HCT116 (cell line): ENCODE results near the gene STARD8. TPM values are rescaled to one million over a fixed set of nuclear protein-coding genes. Genes with fewer than 3 reads are reported as not detected.

Source experiments
- ATAC-seq: fragments of 200-7000 bp; cut with Tn5 transposase; 2 replicates; pipeline ENCODE4 v1.9.1; 2020; ENCODE audit warnings: mild to moderate bottlenecking, moderate library complexity
- BruUV-seq: library from RNA; stranded (reverse); fragments of 400-500 nt; replicated peaks from 2 replicates; lab custom pipeline; 2021; lab: Mats Ljungman, UMichigan
- CTCF ChIA-PET: fragments of 300-600 bp; sonication (Branson Sonifier 250); formaldehyde crosslinking; loops from one replicate; lab custom pipeline; 2021; ENCODE audit warnings: antibody characterized with exemption; lab: Charles Lee
- POLR2A ChIA-PET: fragments of 300-600, 350-600 bp; sonication (Branson Sonifier 250); formaldehyde crosslinking; loops from one replicate; lab custom pipeline; 2021; ENCODE audit warnings: antibody characterized with exemption; lab: Charles Lee
- RAD21 ChIA-PET, 2 experiments: fragments of 300-600 bp; sonication (Branson Sonifier 250); formaldehyde crosslinking; loops; one replicate each; lab custom pipeline; 2023; ENCODE audit warnings: low total read pairs in 2 of 2; ENCODE audit not compliant: uncharacterized antibody in 2 of 2, unreplicated experiment in 2 of 2, low non-redundant PET in 1 of 2; lab: Charles Lee
- DNase-seq: peaks from one replicate; pipeline ENCODE4 v3.0.0-alpha.2; 2010; ENCODE audit warnings: low read depth, low spot score
- H2AFZ ChIP-seq: fragments of 200-600 bp; shearing (Covaris generic), sonication (generic); 2 replicates; pipeline ENCODE4 v1.6.1; 2017; ENCODE audit warnings: low read depth, mixed run types, mixed read lengths, antibody characterized with exemption, low read length; ENCODE audit not compliant: poor library complexity, severe bottlenecking
- H3K27ac ChIP-seq: 2 replicates; pipeline ENCODE4 v1.5.1; 2012; ENCODE audit warnings: low read depth, low read length
- H3K27me3 ChIP-seq: fragments of 200-600 bp; sonication (generic); 2 replicates; pipeline ENCODE4 v1.6.1; 2016; ENCODE audit warnings: mixed run types, low read length, mixed read lengths; ENCODE audit not compliant: insufficient read depth
- H3K36me3 ChIP-seq, 2 experiments: fragments of 200-500 bp in 1 of 2; fragments of 200-600 bp in 1 of 2; sonication (Bioruptor generic) in 1 of 2; sonication (generic) in 1 of 2; 2 replicates each; pipeline versions ENCODE4 v1.5.1 to v1.6.1; 2014 to 2016; ENCODE audit warnings: low read length in 2 of 2, inconsistent platforms in 1 of 2, mixed read lengths in 1 of 2, mixed run types in 1 of 2; ENCODE audit not compliant: insufficient read depth in 2 of 2, control insufficient read depth in 1 of 2
- H3K4me1 ChIP-seq, 2 experiments: fragments of 200-600 bp in 1 of 2; sonication (generic) in 1 of 2; 2 replicates each; pipeline versions ENCODE4 v1.5.1 to v1.6.1; 2012 to 2017; ENCODE audit warnings: low read length in 2 of 2, inconsistent platforms in 1 of 2, mild to moderate bottlenecking in 1 of 2, mixed read lengths in 1 of 2, mixed run types in 1 of 2, moderate library complexity in 1 of 2; ENCODE audit not compliant: insufficient read depth in 2 of 2, control insufficient read depth in 1 of 2
- H3K4me2 ChIP-seq: fragments of 200-600 bp; sonication (generic); 2 replicates; pipeline ENCODE4 v1.6.1; 2017; ENCODE audit warnings: mixed run types, low read length, mixed read lengths
- H3K4me3 ChIP-seq, 2 experiments: fragments of 200-600 bp in 1 of 2; sonication (generic) in 1 of 2; replicated peaks in 1 of 2; 2 replicates each; pipeline ENCODE4 v1.5.1; 2011 to 2016; ENCODE audit warnings: low read length in 2 of 2, control low read depth in 1 of 2, low read depth in 1 of 2, mild to moderate bottlenecking in 1 of 2, mixed read lengths in 1 of 2, mixed run types in 1 of 2
- H3K79me2 ChIP-seq: fragments of 200-600 bp; sonication (generic); 2 replicates; pipeline ENCODE4 v1.6.1; 2017; ENCODE audit warnings: mild to moderate bottlenecking, mixed run types, low read length, moderate library complexity, mixed read lengths; ENCODE audit not compliant: insufficient read depth
- H3K9ac ChIP-seq: fragments of 200-600 bp; sonication (generic); 2 replicates; pipeline ENCODE4 v1.6.1; 2016; ENCODE audit warnings: low read length, mixed read lengths
- H3K9me2 ChIP-seq: fragments of 200-600 bp; sonication (generic), shearing (Covaris generic); 2 replicates; pipeline ENCODE4 v1.6.1; 2017; ENCODE audit warnings: mixed run types, mild to moderate bottlenecking, moderate library complexity; ENCODE audit not compliant: insufficient read depth
- H3K9me3 ChIP-seq, 2 experiments: fragments of 200-500 bp in 1 of 2; fragments of 200-600 bp in 1 of 2; sonication (Bioruptor generic) in 1 of 2; sonication (generic) in 1 of 2; 2 replicates each; pipeline ENCODE4 v1.6.1; 2014 to 2017; ENCODE audit warnings: low read length in 2 of 2, mixed read lengths in 2 of 2, inconsistent platforms in 1 of 2, low read depth in 1 of 2, mild to moderate bottlenecking in 1 of 2, mixed run types in 1 of 2, moderate library complexity in 1 of 2; ENCODE audit not compliant: control insufficient read depth in 1 of 2, insufficient read depth in 1 of 2
- H4K20me1 ChIP-seq: fragments of 200-600 bp; sonication (generic), shearing (Covaris generic); 2 replicates; pipeline ENCODE4 v1.6.1; 2017; ENCODE audit warnings: mixed run types, mild to moderate bottlenecking, moderate library complexity; ENCODE audit not compliant: insufficient read depth
- EGR1 ChIP-seq: IDR thresholded peaks from 2 replicates; pipeline ENCODE4 v1.6.1; 2012; ENCODE audit warnings: low read depth
- EZH2 ChIP-seq: fragments of 200-600 bp; sonication (generic); IDR thresholded peaks from 2 replicates; pipeline ENCODE4 v1.6.1; 2017; ENCODE audit warnings: antibody characterized with exemption, mixed run types
- FOSL1 ChIP-seq: IDR thresholded peaks from 2 replicates; pipeline ENCODE4 v1.6.1; 2012; ENCODE audit warnings: low read depth
- POLR2A ChIP-seq: IDR thresholded peaks from 2 replicates; pipeline ENCODE4 v1.7.0; 2011; ENCODE audit warnings: borderline replicate concordance; ENCODE audit not compliant: insufficient read depth, insufficient read length; ENCODE audit errors: extremely low read depth
- POLR2AphosphoS5 ChIP-seq: IDR thresholded peaks from 2 replicates; pipeline ENCODE4 v1.6.1; 2011; ENCODE audit warnings: mild to moderate bottlenecking, low read depth, low read length, moderate library complexity
- RAD21 ChIP-seq: IDR thresholded peaks from 2 replicates; pipeline ENCODE4 v1.6.1; 2012; ENCODE audit warnings: low read depth, mild to moderate bottlenecking
- SIN3A ChIP-seq: IDR thresholded peaks from 2 replicates; pipeline ENCODE4 v1.6.1; 2012; ENCODE audit warnings: low read depth
- SRF ChIP-seq: IDR thresholded peaks from 2 replicates; pipeline ENCODE4 v1.6.1; 2012; ENCODE audit warnings: low read depth
- YY1 ChIP-seq: IDR thresholded peaks from 2 replicates; pipeline ENCODE4 v1.6.1; 2011; ENCODE audit warnings: low read length, low read depth, moderate library complexity, mild to moderate bottlenecking; ENCODE audit not compliant: insufficient replicate concordance; ENCODE audit errors: extremely low read depth
- ZFX ChIP-seq: fragments of 450-650 bp; IDR thresholded peaks from 2 replicates; pipeline ENCODE4 v1.6.1; 2017
- ZNF274 ChIP-seq: fragments of 200-500 bp; sonication (Bioruptor generic); IDR thresholded peaks from 2 replicates; pipeline ENCODE4 v1.6.1; 2014; ENCODE audit warnings: mild to moderate bottlenecking, low read depth, low read length, inconsistent platforms
- intact Hi-C: fragments of 100-400 bp; cut with micrococcal nuclease; formaldehyde crosslinking; loops from 2 replicates; pipeline ENCODE4 v1.10.0; 2022
- total RNA-seq: library from RNA; stranded (reverse); gene quantifications from one replicate; pipeline ENCODE4 v1.2.1, GENCODE V29; 2021; ENCODE audit not compliant: unreplicated experiment
- TF ChIP-seq, protein P1 (sequence below): IDR thresholded peaks from 2 replicates; pipeline ENCODE4 v1.6.1; 2012
- TF ChIP-seq, protein P2 (sequence below): IDR thresholded peaks from 2 replicates; pipeline ENCODE4 v1.6.1; 2011; ENCODE audit warnings: mild to moderate bottlenecking, low read length, moderate library complexity; ENCODE audit not compliant: insufficient replicate concordance; ENCODE audit errors: extremely low read depth
- TF ChIP-seq, protein P3 (sequence below), 3 experiments: fragments of 200-600 bp in 1 of 3; sonication (generic) in 1 of 3; IDR thresholded peaks in 2 of 3; conservative IDR thresholded peaks in 1 of 3; 2 replicates each; pipeline ENCODE4 v1.5.1; 2012 to 2017; ENCODE audit warnings: low read depth in 2 of 3, low read length in 2 of 3, antibody characterized with exemption in 1 of 3, borderline replicate concordance in 1 of 3, control low read depth in 1 of 3, mild to moderate bottlenecking in 1 of 3, mixed read lengths in 1 of 3, mixed run types in 1 of 3, moderate library complexity in 1 of 3; ENCODE audit not compliant: insufficient read depth in 1 of 3

The STARD8 gene
- total RNA-seq, 1 experiment from 2014 or later = 5.4 TPM

DNA sequence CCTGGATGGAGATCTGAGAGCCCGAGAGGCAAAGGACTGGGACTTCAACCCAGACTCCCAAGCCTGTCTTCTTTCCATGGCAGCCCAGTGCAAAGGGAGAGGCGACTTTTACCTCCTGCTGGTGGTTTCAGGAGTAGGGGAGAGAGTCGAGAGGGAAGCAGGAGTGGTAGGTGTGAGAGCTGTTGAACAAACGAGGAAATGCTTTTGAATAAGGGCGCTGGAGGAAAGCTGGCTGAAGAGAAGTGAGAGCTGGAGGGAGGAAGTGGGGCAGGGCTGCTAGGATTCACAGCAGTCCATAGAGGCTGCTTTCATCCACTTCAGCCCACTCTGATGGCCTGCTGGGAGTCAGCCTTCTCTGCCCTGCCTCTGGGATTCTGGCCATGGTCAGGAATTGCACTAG lies 99.5 kb downstream of the STARD8 start:
- no peak overlapping the region for H3K27ac ChIP-seq
- no peak for TF ChIP-seq RAD21
- TF ChIP-seq ZNF274 = no peak
- TF ChIP-seq YY1 = no peak
- no peak for TF ChIP-seq POLR2A
- no peak for TF ChIP-seq EGR1
- no peak for TF ChIP-seq EZH2
- TF ChIP-seq, protein P1, sequence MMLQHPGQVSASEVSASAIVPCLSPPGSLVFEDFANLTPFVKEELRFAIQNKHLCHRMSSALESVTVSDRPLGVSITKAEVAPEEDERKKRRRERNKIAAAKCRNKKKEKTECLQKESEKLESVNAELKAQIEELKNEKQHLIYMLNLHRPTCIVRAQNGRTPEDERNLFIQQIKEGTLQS = no peak
- TF ChIP-seq SIN3A = no peak
- TF ChIP-seq POLR2AphosphoS5 = no peak
- TF ChIP-seq, protein P2, sequence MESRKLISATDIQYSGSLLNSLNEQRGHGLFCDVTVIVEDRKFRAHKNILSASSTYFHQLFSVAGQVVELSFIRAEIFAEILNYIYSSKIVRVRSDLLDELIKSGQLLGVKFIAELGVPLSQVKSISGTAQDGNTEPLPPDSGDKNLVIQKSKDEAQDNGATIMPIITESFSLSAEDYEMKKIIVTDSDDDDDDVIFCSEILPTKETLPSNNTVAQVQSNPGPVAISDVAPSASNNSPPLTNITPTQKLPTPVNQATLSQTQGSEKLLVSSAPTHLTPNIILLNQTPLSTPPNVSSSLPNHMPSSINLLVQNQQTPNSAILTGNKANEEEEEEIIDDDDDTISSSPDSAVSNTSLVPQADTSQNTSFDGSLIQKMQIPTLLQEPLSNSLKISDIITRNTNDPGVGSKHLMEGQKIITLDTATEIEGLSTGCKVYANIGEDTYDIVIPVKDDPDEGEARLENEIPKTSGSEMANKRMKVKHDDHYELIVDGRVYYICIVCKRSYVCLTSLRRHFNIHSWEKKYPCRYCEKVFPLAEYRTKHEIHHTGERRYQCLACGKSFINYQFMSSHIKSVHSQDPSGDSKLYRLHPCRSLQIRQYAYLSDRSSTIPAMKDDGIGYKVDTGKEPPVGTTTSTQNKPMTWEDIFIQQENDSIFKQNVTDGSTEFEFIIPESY = no peak
- TF ChIP-seq FOSL1 = no peak
- TF ChIP-seq, protein P3, sequence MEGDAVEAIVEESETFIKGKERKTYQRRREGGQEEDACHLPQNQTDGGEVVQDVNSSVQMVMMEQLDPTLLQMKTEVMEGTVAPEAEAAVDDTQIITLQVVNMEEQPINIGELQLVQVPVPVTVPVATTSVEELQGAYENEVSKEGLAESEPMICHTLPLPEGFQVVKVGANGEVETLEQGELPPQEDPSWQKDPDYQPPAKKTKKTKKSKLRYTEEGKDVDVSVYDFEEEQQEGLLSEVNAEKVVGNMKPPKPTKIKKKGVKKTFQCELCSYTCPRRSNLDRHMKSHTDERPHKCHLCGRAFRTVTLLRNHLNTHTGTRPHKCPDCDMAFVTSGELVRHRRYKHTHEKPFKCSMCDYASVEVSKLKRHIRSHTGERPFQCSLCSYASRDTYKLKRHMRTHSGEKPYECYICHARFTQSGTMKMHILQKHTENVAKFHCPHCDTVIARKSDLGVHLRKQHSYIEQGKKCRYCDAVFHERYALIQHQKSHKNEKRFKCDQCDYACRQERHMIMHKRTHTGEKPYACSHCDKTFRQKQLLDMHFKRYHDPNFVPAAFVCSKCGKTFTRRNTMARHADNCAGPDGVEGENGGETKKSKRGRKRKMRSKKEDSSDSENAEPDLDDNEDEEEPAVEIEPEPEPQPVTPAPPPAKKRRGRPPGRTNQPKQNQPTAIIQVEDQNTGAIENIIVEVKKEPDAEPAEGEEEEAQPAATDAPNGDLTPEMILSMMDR (IDR thresholded peaks at IDR 0.05 in 2 of 3, conservative IDR thresholded peaks at IDR 0.05 in 1 of 3; ENCODE audit: borderline replicate concordance in 1 of 3, insufficient read depth in 1 of 3, low read depth in 2 of 3, low read length in 2 of 3) = no peak
- no peak for TF ChIP-seq SRF
- TF ChIP-seq ZFX = no peak
- DNase-seq = no peak
- H2AFZ ChIP-seq = no peak overlapping the region
- no peak overlapping the region for H3K4me2 ChIP-seq
- H3K27me3 ChIP-seq = no peaks in the 10 kb centered on the region
- no peaks in the 10 kb centered on the region for H3K9me3 ChIP-seq
- no peaks in the 10 kb centered on the region for H3K79me2 ChIP-seq
- no peaks in the 10 kb centered on the region for H4K20me1 ChIP-seq
- intact Hi-C loops = no loop called here
- RAD21 ChIA-PET = no interaction called here
- no peaks in the 10 kb centered on the region for H3K36me3 ChIP-seq
- POLR2A ChIA-PET = no interaction called here
- H3K4me1 ChIP-seq = no peaks in the 10 kb centered on the region
- H3K9ac ChIP-seq = no peak overlapping the region
- H3K9me2 ChIP-seq = no peaks in the 10 kb centered on the region
- CTCF ChIA-PET = no interaction called here
- no peak for ATAC-seq
- no TSS peak for BruUV-seq
- H3K4me3 ChIP-seq = no peak overlapping the region
